ENCODE measurements around the gene GNS.

Gene GNS

DNA sequence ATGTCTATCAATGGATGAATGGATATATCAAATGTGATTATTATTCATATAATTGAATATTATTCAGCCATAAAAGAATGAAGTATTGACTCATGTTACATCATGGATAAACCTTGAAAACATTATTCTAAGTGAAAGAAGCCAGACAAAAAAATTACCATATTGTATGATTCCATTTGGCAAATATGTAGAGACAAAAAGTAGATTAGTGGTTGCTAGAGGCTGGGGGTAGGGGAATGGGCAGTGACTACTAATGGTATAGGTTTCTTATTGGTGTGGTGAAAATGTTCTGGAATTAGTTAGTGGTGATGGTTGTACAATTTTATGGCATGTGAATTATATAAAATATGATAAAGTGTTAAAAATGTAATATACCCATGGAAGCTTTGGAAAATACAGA, 31.8 kb upstream of the GNS start:
- no peak overlapping the region for H3K4me3 ChIP-seq (ENCODE audit: low read length)
- no peak for DNase-seq (ENCODE audit: low read depth)
- TF ChIP-seq CTCF (conservative IDR thresholded peaks at IDR 0.05; ENCODE audit: low read length) = no peak

DNA sequence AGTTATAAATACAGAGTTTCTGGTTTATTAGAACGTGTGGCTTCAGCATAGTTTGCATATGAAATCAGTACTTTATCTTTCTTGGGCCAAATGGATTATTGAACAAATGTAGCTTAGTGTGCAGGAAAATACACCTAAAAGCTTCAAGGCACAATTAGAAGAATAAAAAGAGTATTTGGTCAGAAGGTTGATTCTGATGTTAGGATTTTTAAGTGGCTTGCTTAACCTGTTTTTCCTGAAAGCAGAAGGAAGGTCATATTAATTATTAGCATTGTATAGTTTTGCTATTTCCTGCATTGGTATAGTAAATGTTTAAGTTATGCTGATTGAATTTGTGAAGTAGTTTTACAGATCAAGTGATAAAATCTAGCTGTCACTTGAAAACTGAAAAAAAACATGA, 31.0 kb upstream of the GNS start:
- DNase-seq (ENCODE audit: low read depth) = no peak
- TF ChIP-seq CTCF (conservative IDR thresholded peaks at IDR 0.05; ENCODE audit: low read length) = no peak
- no peak overlapping the region for H3K4me3 ChIP-seq (ENCODE audit: low read length)

DNA sequence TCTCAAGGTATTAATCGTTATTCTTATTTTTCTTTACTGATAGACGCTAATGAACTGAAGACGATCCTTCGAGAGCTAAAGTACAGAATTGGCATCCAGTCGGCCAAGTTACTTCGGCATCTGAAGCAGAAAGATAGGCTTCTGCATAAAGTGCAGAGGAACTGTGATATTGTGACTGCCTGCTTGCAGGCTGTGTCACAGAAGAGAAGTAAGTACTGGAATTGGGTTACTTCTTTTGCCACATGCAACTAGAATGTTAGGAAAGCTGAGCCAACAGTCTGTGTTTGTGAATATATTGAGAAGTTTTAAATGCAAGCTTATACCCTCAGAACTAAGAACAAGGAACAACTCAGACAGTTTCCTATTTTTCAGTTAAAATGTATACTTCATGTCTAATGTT, 26.6 kb upstream of the GNS start:
- no peak for TF ChIP-seq CTCF (conservative IDR thresholded peaks at IDR 0.05; ENCODE audit: low read length)
- DNase-seq (ENCODE audit: low read depth) = no peak
- no peak overlapping the region for H3K4me3 ChIP-seq (ENCODE audit: low read length)

- H3K4me3 ChIP-seq (ENCODE audit: low read length) = no peak overlapping the region
- DNase-seq (ENCODE audit: low read depth) = no peak
- TF ChIP-seq CTCF (conservative IDR thresholded peaks at IDR 0.05; ENCODE audit: low read length) = no peak
Observed at GRCh38 chr12:64782191-64782876, 23.1 kb upstream of the GNS start.

DNA sequence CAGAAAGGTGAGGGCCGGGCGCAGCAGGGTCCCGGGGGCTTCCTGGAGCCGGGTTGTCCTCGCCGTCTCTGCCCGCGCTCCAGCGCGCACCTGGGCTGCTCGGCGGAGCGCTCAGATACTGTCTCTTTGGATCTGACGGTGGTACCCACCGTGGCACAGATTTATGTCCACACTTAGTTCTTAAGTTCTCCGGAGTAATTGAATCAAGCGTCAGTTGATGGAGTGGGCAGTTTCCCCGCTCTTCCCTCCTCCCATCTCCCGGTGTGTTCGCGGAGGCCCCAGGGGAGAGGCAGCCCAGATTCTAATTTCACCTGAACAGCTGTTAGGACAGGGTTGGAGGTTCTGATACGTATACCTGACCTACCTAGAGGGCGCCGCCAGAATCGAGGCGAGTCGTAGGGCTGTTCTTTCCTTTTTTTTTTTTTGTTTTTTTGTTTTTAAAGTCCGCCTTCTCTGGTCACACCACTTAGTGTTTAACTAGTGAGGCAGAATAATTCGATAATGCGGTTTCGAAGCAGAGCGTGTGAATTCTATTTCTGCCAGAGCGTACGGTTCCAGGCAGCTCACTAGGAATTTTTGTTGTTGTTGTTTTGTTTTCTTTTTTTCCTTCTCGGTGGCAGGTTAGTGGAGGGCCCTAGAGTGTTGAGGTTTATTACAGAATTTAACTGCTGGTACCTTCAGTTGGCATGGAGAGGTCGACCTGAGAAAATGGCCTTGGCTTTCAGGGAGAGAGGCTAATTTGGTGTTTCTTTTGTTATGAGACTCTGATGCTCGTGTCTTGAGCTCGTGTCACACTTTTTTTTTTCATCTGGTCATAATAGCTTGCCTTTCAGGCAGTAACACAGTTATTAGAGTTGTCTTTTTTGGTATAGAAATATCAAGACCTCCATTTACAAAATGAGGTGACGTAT, 22.3 kb upstream of the GNS start:
- H3K4me3 ChIP-seq (ENCODE audit: low read length) = no peak overlapping the region
- no peak for DNase-seq (ENCODE audit: low read depth)
- no peak for TF ChIP-seq CTCF (conservative IDR thresholded peaks at IDR 0.05; ENCODE audit: low read length)

DNA sequence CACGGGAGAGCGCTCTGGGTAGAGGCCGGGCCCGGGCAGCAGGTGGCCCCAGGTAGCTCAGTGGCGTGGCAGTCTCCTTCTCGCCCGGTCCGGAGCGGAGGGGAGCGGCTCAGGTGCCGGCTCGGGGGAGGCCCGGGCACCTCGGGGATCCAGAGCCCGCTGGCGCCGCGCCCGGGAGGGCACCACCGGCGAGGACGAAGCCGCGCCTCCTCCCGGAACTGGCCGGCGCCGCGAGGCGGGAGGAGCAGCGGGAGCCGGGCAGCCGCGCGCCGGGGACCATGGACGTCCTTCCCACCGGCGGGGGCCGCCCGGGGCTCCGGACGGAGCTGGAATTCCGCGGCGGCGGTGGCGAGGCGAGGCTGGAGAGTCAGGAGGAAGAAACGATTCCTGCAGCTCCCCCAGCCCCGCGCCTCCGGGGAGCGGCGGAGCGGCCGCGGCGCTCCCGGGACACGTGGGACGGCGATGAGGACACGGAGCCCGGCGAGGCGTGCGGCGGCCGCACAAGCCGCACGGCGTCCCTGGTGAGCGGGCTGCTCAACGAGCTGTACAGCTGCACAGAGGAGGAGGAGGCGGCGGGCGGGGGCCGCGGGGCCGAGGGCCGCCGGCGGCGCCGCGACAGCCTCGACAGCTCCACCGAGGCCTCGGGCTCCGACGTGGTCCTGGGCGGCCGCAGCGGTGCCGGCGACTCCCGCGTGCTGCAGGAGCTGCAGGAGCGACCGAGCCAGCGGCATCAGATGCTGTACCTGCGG, 21.5 kb upstream of the GNS start:
- H3K4me3 ChIP-seq (ENCODE audit: low read length) = 0 out of 2 replicates have a peak overlapping the region, but pooled peaks have one; percentile 7
- no peak for TF ChIP-seq CTCF (conservative IDR thresholded peaks at IDR 0.05; ENCODE audit: low read length)
- DNase-seq (ENCODE audit: low read depth) = no peak

All from AG10803 (cell line).